Heart left ventricle (tissue), 16 donors: ENCODE measurements around the gene RAD51B. TPM values are rescaled to one million over a fixed set of nuclear protein-coding genes. Genes with fewer than 3 reads are reported as not detected.

Experiments
- ATAC-seq, 4 donors: fragments of 200-7000 bp; cut with Tn5 transposase; one replicate each; pipeline ENCODE4 v1.9.1; 2020 to 2022; ENCODE audit warnings: moderate library complexity in 4 of 4, mild to moderate bottlenecking in 3 of 4, moderate number of reproducible peaks in 1 of 4
- DNase-seq, 5 donors: peaks; one replicate each; pipeline ENCODE4 v3.0.0-alpha.2; 2020
- H3K27ac ChIP-seq, 12 donors: fragments of 200-600 bp; sonication (generic) in 4 of 12; one replicate each; pipeline versions ENCODE4 v1.5.0 to v1.8.0; 2016 to 2022; ENCODE audit warnings: mild to moderate bottlenecking in 2 of 12
- H3K27me3 ChIP-seq, 9 donors: fragments of 200-600 bp; sonication (generic) in 2 of 9; one replicate each; pipeline versions ENCODE4 v1.5.1 to v1.8.0; 2016 to 2022; ENCODE audit warnings: mild to moderate bottlenecking in 3 of 9
- H3K36me3 ChIP-seq, 9 donors: fragments of 200-600 bp; sonication (generic) in 2 of 9; one replicate each; pipeline versions ENCODE4 v1.5.0 to v1.8.0; 2018 to 2022; ENCODE audit warnings: mild to moderate bottlenecking in 2 of 9
- H3K4me1 ChIP-seq, 12 donors: fragments of 200-600 bp; sonication (generic) in 4 of 12; one replicate each; pipeline versions ENCODE4 v1.5.0 to v1.8.0; 2016 to 2022; ENCODE audit warnings: mild to moderate bottlenecking in 3 of 12
- H3K4me3 ChIP-seq, 12 donors: fragments of 200-600 bp; sonication (generic) in 4 of 12; one replicate each; pipeline versions ENCODE4 v1.5.0 to v1.8.0; 2017 to 2022; ENCODE audit warnings: mild to moderate bottlenecking in 9 of 12, moderate library complexity in 4 of 12
- H3K9me3 ChIP-seq, 12 donors: fragments of 200-600 bp; sonication (generic) in 4 of 12; one replicate each; pipeline versions ENCODE4 v1.5.0 to v1.8.0; 2016 to 2022; ENCODE audit warnings: mild to moderate bottlenecking in 1 of 12
- CTCF ChIP-seq, 12 donors: fragments of 200-600 bp; sonication (generic) in 4 of 12; IDR thresholded peaks; one replicate each; pipeline versions ENCODE4 v1.5.0 to v1.8.0; 2018 to 2022; ENCODE audit warnings: antibody characterized with exemption in 12 of 12, mild to moderate bottlenecking in 5 of 12
- POLR2A ChIP-seq, 2 donors: fragments of 450-650 bp; IDR thresholded peaks; one replicate each; pipeline ENCODE4 v1.6.1; 2017; ENCODE audit warnings: antibody characterized with exemption in 2 of 2, mild to moderate bottlenecking in 2 of 2, moderate library complexity in 2 of 2
- WGBS, 4 donors: extraction: QIAGEN DNeasy Blood & Tissue Kit in 2 of 4; methylation state at CpG; one replicate each; pipeline versions ENCODE4 v1.1.5 to v1.1.7; 2013 to 2018; 5-methylcytosine and 5-hydroxymethylcytosine counted together
- intact Hi-C, 10 donors: fragments of 100-400 bp; cut with DNase I; formaldehyde crosslinking; loops; one replicate each; pipeline versions ENCODE4 v1.11.1 to v1.14.2; 2022
- polyA plus RNA-seq, 2 donors: library from polyadenylated mRNA; stranded (reverse); fragments of 200-250 nt; gene quantifications; one replicate each; pipeline ENCODE4 v1.2.3, GENCODE V29; 2013
- total RNA-seq, 9 donors: library from RNA; depleted of rRNA in 2 of 9; stranded (reverse); fragments of >200 nt in 2 of 9; fragmentation: NEBNext Ultra II Directional in 3 of 9; extraction: Animal tissue kit (Norgen Biotek cat#: 25700) in 3 of 9; gene quantifications; one replicate each; pipeline versions ENCODE4 v1.1.0 to v1.2.4, GENCODE V29; 2016 to 2023
- donor health status: ischemic (EF 13 %, LVEDD 7.1; RV severe dilation, severe dysfunction).
- donor health status: healthy with polysubstance abuse.
- donor health status: DM: no; HTN: yes; CAD: no.
- donor health status: DM: no; HTN: no; CAD: no.
- donor health status: ischemic (EF 25% LVEDD 6.9; RV normal size, moderate dysfunction).
- donor health status: ischemic (EF 25% LVEDD 5.7; RV mildly dilated, moderate dysfunction).
- donor health status: healthy.
- donor health status: DM: yes; HTN: yes; CAD: no.
- donor health status: ischemic (EF 35%, LVEDD 5.7; RV mildly dilated, moderate dysfunction).
- donor health status: nonischemic (EF 11% LVEDD 7.7; RV severe dilation, severe dysfunction).
- donor health status: DM: yes; HTN: yes; CAD: no.
- donor health status: PGD.
- donor health status: ischemic (EF 29% LVEDD 5.4; RV normal size, mild dysfunction).
- donor health status: nonischemic (EF 23%, LVEDD 6.1; RV moderate dilation, normal function).

RAD51B gene
- total and polyA plus RNA-seq, 11 donors: 1.3 to 11.3 (median 3.2) TPM

- WGBS, 4 donors: 70 to 89% (median 87%) methylated on average over 7 of the region's 7 CpGs
- peaks cover 0 to 12% (median 0%) of the 10 kb centered on the region in 12 donors for H3K9me3 ChIP-seq
- H3K27me3 ChIP-seq: no peaks in the 10 kb centered on the region
- H3K27ac ChIP-seq: peak overlapping the region in 1 of 12 donors; percentile 46
- H3K36me3 ChIP-seq: no peaks in the 10 kb centered on the region
- ATAC-seq: peak in 3 of 4 donors; percentile 35 to 62 (median 53)
- DNase-seq: no peak
- peaks cover 0 to 41% (median 0%) of the 10 kb centered on the region in 12 donors for H3K4me1 ChIP-seq
- TF ChIP-seq POLR2A (IDR thresholded peaks at IDR 0.05) (no peak), CTCF (IDR thresholded peaks at IDR 0.05) (no peak)
- H3K4me3 ChIP-seq: no peak overlapping the region
- intact Hi-C loops: no loop called here
Measured at GRCh38 chr14:68714991-68715924, 895.7 kb downstream of the RAD51B start.

- intact Hi-C loops: no loop called here
Measured at GRCh38 chr14:68716698-68717097, 897.1 kb downstream of the RAD51B start.

GRCh38 chr14:68718023-68718990, 898.7 kb downstream of the RAD51B start:
- Histone ChIP-seq H3K27ac (no peak overlapping the region), H3K4me1 (peaks cover 0 to 26% (median 5%) of the 10 kb centered on the region in 12 donors), H3K27me3 (no peaks in the 10 kb centered on the region), H3K36me3 (no peaks in the 10 kb centered on the region), H3K9me3 (peaks cover 0 to 18% (median 0%) of the 10 kb centered on the region in 12 donors), H3K4me3 (no peak overlapping the region)
- WGBS, 4 donors: 84 to 93% (median 91%) methylated on average over 8 of the region's 8 CpGs
- TF ChIP-seq CTCF (IDR thresholded peaks at IDR 0.05): peak in 3 of 12 donors; percentile 11 to 22 (median 22)
- no peak for TF ChIP-seq POLR2A (IDR thresholded peaks at IDR 0.05)
- ATAC-seq (no peak), DNase-seq (no peak)
- intact Hi-C loops: no loop called here

More at GRCh38 chr14:68716698-68717097, 897.1 kb downstream of the RAD51B start:
- Histone ChIP-seq H3K27me3 (no peaks in the 10 kb centered on the region), H3K36me3 (no peaks in the 10 kb centered on the region), H3K27ac (no peak overlapping the region), H3K9me3 (peaks cover 0 to 18% (median 0%) of the 10 kb centered on the region in 12 donors), H3K4me1 (peaks cover 0 to 34% (median 0%) of the 10 kb centered on the region in 12 donors), H3K4me3 (no peak overlapping the region)
- DNase-seq (no peak), ATAC-seq (no peak)
- TF ChIP-seq CTCF (IDR thresholded peaks at IDR 0.05) (no peak), POLR2A (IDR thresholded peaks at IDR 0.05) (no peak)
- WGBS, 4 donors: 96 to 100% (median 98%) methylated on average over 4 of the region's 4 CpGs
